ENCODE data around the gene FGF4.

The FGF4 gene

GRCh38 chr11:69797737-69798528, 22.8 kb upstream of the FGF4 start:
- no peak for TF ChIP-seq EZH2phosphoT487 (conservative IDR thresholded peaks at IDR 0.05; ENCODE audit: low read length)
- no peak for TF ChIP-seq CTCF (IDR thresholded peaks at IDR 0.05; ENCODE audit: insufficient read depth, low read length, poor library complexity, severe bottlenecking)

GRCh38 chr11:69797156-69797555, 22.0 kb upstream of the FGF4 start:
- Histone ChIP-seq H2AFZ (ENCODE audit: low read depth, low read length, severe bottlenecking) (no peak overlapping the region), H3K9me2 (replicated peaks; ENCODE audit: insufficient read depth, low read length) (no peaks in the 10 kb centered on the region), H3K27me3 (ENCODE audit: low read length) (no peaks in the 10 kb centered on the region), H4K20me1 (ENCODE audit: low read depth, low read length) (no peaks in the 10 kb centered on the region), H3K9me3 (ENCODE audit: insufficient read depth, low read length) (no peaks in the 10 kb centered on the region), H3K36me3 (ENCODE audit: low read length) (no peaks in the 10 kb centered on the region), H3K79me2 (ENCODE audit: insufficient read depth, low read length) (no peaks in the 10 kb centered on the region), H3K4me2 (ENCODE audit: low read depth, low read length, poor library complexity, severe bottlenecking) (no peak overlapping the region), H3K9ac (ENCODE audit: low read length) (no peak overlapping the region), H3K4me3 (ENCODE audit: insufficient read depth, low read length, poor library complexity, severe bottlenecking) (no peak overlapping the region), H3F3A (ENCODE audit: insufficient read depth) (no peaks in the 10 kb centered on the region), H3K27ac (ENCODE audit: low read depth, low read length) (no peak overlapping the region)
- TF ChIP-seq CTCF (IDR thresholded peaks at IDR 0.05; ENCODE audit: insufficient read depth, low read length, poor library complexity, severe bottlenecking) (no peak), EZH2phosphoT487 (conservative IDR thresholded peaks at IDR 0.05; ENCODE audit: low read length) (no peak)

More at GRCh38 chr11:69797737-69798528, 22.8 kb upstream of the FGF4 start:
- H3K9me2 ChIP-seq (replicated peaks; ENCODE audit: insufficient read depth, low read length), result no peaks in the 10 kb centered on the region
- no peak overlapping the region for H3K4me2 ChIP-seq (ENCODE audit: low read depth, low read length, poor library complexity, severe bottlenecking)
- H3K27me3 ChIP-seq (ENCODE audit: low read length), result no peaks in the 10 kb centered on the region
- H3K9ac ChIP-seq (ENCODE audit: low read length), result no peak overlapping the region
- H3K4me3 ChIP-seq (ENCODE audit: insufficient read depth, low read length, poor library complexity, severe bottlenecking), result no peak overlapping the region
- H4K20me1 ChIP-seq (ENCODE audit: low read depth, low read length), result no peaks in the 10 kb centered on the region
- H2AFZ ChIP-seq (ENCODE audit: low read depth, low read length, severe bottlenecking), result no peak overlapping the region
- H3F3A ChIP-seq (ENCODE audit: insufficient read depth), result no peaks in the 10 kb centered on the region
- no peaks in the 10 kb centered on the region for H3K36me3 ChIP-seq (ENCODE audit: low read length)
- no peak overlapping the region for H3K27ac ChIP-seq (ENCODE audit: low read depth, low read length)
- no peaks in the 10 kb centered on the region for H3K79me2 ChIP-seq (ENCODE audit: insufficient read depth, low read length)
- no peaks in the 10 kb centered on the region for H3K9me3 ChIP-seq (ENCODE audit: insufficient read depth, low read length)

- TF ChIP-seq CTCF (IDR thresholded peaks at IDR 0.05; ENCODE audit: insufficient read depth, low read length, poor library complexity, severe bottlenecking) (no peak), EZH2phosphoT487 (conservative IDR thresholded peaks at IDR 0.05; ENCODE audit: low read length) (no peak)
- H3K4me2 ChIP-seq (ENCODE audit: low read depth, low read length, poor library complexity, severe bottlenecking), result no peak overlapping the region
These were observed 20.9 kb upstream of the FGF4 start for GRCh38 chr11:69796063-69796462.

More at GRCh38 chr11:69796063-69796462, 20.9 kb upstream of the FGF4 start:
- no peaks in the 10 kb centered on the region for H3F3A ChIP-seq (ENCODE audit: insufficient read depth)
- H2AFZ ChIP-seq (ENCODE audit: low read depth, low read length, severe bottlenecking), result no peak overlapping the region
- H4K20me1 ChIP-seq (ENCODE audit: low read depth, low read length), result no peaks in the 10 kb centered on the region
- H3K27ac ChIP-seq (ENCODE audit: low read depth, low read length), result no peak overlapping the region
- no peak overlapping the region for H3K4me3 ChIP-seq (ENCODE audit: insufficient read depth, low read length, poor library complexity, severe bottlenecking)
- H3K9me2 ChIP-seq (replicated peaks; ENCODE audit: insufficient read depth, low read length), result no peaks in the 10 kb centered on the region
- no peak overlapping the region for H3K9ac ChIP-seq (ENCODE audit: low read length)
- H3K27me3 ChIP-seq (ENCODE audit: low read length), result no peaks in the 10 kb centered on the region
- no peaks in the 10 kb centered on the region for H3K36me3 ChIP-seq (ENCODE audit: low read length)
- no peaks in the 10 kb centered on the region for H3K79me2 ChIP-seq (ENCODE audit: insufficient read depth, low read length)
- H3K9me3 ChIP-seq (ENCODE audit: insufficient read depth, low read length), result no peaks in the 10 kb centered on the region

All from SU-DHL-6 (cell line).